SK-N-SH (cell line): ENCODE measurements around the gene STK4. TPM values are rescaled to one million over a fixed set of nuclear protein-coding genes. Genes with fewer than 3 reads are reported as not detected.

Source experiments
- CTCF ChIA-PET: fragments of 300-600, 350-600 bp; formaldehyde crosslinking; extraction: SDS; loops from one replicate; lab custom pipeline; 2021; lab: Yijun Ruan, JAX
- POLR2A ChIA-PET: fragments of 350-600 bp; sonication (Branson Sonifier 250); formaldehyde crosslinking; extraction: SDS; loops from one replicate; lab custom pipeline; 2020; ENCODE audit warnings: antibody characterized with exemption, inconsistent platforms; lab: Yijun Ruan, JAX
- DNase-seq: peaks from one replicate; pipeline ENCODE4 v3.0.0; 2012
- H2AFZ ChIP-seq: fragments of 200-600 bp; sonication (generic); 2 replicates; pipeline ENCODE4 v1.8.1; 2016; ENCODE audit warnings: antibody characterized with exemption, mild to moderate bottlenecking, low read depth
- H3F3A ChIP-seq: fragments of 200-600 bp; sonication (generic); replicated peaks from 2 replicates; pipeline ENCODE3; 2016; ENCODE audit warnings: antibody characterized with exemption, mild to moderate bottlenecking; ENCODE audit not compliant: insufficient read depth
- H3K27ac ChIP-seq, 2 experiments: fragments of 200-500 bp in 1 of 2; fragments of 200-600 bp in 1 of 2; sonication (Bioruptor generic) in 1 of 2; sonication (generic), shearing (Covaris generic) in 1 of 2; 2 replicates each; pipeline versions ENCODE4 v1.5.1 to v1.6.1; 2014 to 2016; ENCODE audit warnings: low read depth in 2 of 2, inconsistent platforms in 1 of 2, low read length in 1 of 2, mild to moderate bottlenecking in 1 of 2, mixed read lengths in 1 of 2
- H3K27me3 ChIP-seq: fragments of 200-600 bp; sonication (generic), shearing (Covaris generic); 2 replicates; pipeline ENCODE4 v1.6.1; 2016; ENCODE audit warnings: mixed run types; ENCODE audit not compliant: insufficient read depth
- H3K36me3 ChIP-seq, 2 experiments: fragments of 200-500 bp in 1 of 2; fragments of 200-600 bp in 1 of 2; sonication (Bioruptor generic) in 1 of 2; sonication (generic) in 1 of 2; replicated peaks in 1 of 2; 2 replicates each; pipeline versions ENCODE3 to v1.5.1; 2014 to 2016; ENCODE audit warnings: low read length in 1 of 2, mild to moderate bottlenecking in 1 of 2; ENCODE audit not compliant: insufficient read depth in 2 of 2, control insufficient read depth in 1 of 2
- H3K4me1 ChIP-seq, 2 experiments: fragments of 200-500 bp in 1 of 2; fragments of 200-600 bp in 1 of 2; sonication (Bioruptor generic) in 1 of 2; sonication (generic), shearing (Covaris generic) in 1 of 2; 2 replicates each; pipeline versions ENCODE4 v1.5.1 to v1.6.1; 2014 to 2016; ENCODE audit warnings: low read depth in 1 of 2, low read length in 1 of 2, mixed run types in 1 of 2; ENCODE audit not compliant: insufficient read depth in 2 of 2, control insufficient read depth in 1 of 2
- H3K4me2 ChIP-seq: fragments of 200-600 bp; sonication (generic), shearing (Covaris generic); 2 replicates; pipeline ENCODE4 v1.6.1; 2017; ENCODE audit warnings: mixed run types
- H3K4me3 ChIP-seq, 2 experiments: fragments of 200-500 bp in 1 of 2; fragments of 200-600 bp in 1 of 2; sonication (Bioruptor generic) in 1 of 2; sonication (generic), shearing (Covaris generic) in 1 of 2; 2 replicates each; pipeline versions ENCODE4 v1.5.1 to v1.8.1; 2014 to 2016; ENCODE audit warnings: low read depth in 2 of 2, inconsistent platforms in 1 of 2, low read length in 1 of 2, mild to moderate bottlenecking in 1 of 2, mixed read lengths in 1 of 2, moderate library complexity in 1 of 2
- H3K79me2 ChIP-seq: fragments of 200-600 bp; sonication (generic); 2 replicates; pipeline ENCODE4 v1.8.1; 2017; ENCODE audit warnings: mild to moderate bottlenecking; ENCODE audit not compliant: insufficient read depth
- H3K9ac ChIP-seq: fragments of 200-600 bp; sonication (generic); 2 replicates; pipeline ENCODE4 v1.6.1; 2017; ENCODE audit warnings: mixed run types
- H3K9me2 ChIP-seq: fragments of 200-600 bp; sonication (generic); 2 replicates; pipeline ENCODE4 v1.6.1; 2017; ENCODE audit warnings: mixed run types
- H3K9me3 ChIP-seq: fragments of 200-600 bp; sonication (generic); 2 replicates; pipeline ENCODE4 v1.6.1; 2017; ENCODE audit warnings: mixed run types, mild to moderate bottlenecking, moderate library complexity
- H4K20me1 ChIP-seq: fragments of 200-600 bp; sonication (generic); 2 replicates; pipeline ENCODE4 v1.6.1; 2017; ENCODE audit warnings: mild to moderate bottlenecking, mixed run types; ENCODE audit not compliant: insufficient read depth
- EP300 ChIP-seq, 2 experiments: IDR thresholded peaks; 2 replicates each; pipeline versions ENCODE4 v1.4.0 to v1.6.1; 2012; ENCODE audit warnings: borderline replicate concordance in 1 of 2, low read depth in 1 of 2, low read length in 1 of 2
- FOSL2 ChIP-seq: IDR thresholded peaks from 2 replicates; pipeline ENCODE4 v1.4.0; 2012; ENCODE audit warnings: low read depth, mild to moderate bottlenecking, moderate library complexity, borderline replicate concordance
- FOXJ3 ChIP-seq: sonication (generic); formaldehyde crosslinking; IDR thresholded peaks from 2 replicates; pipeline ENCODE4 v1.5.1; 2020; ENCODE audit warnings: mild to moderate bottlenecking, missing genetic modification reagents
- GATA2 ChIP-seq: sonication (generic); formaldehyde crosslinking; IDR thresholded peaks from 2 replicates; pipeline ENCODE4 v1.5.0; 2020; ENCODE audit warnings: mild to moderate bottlenecking, missing genetic modification reagents
- MEF2A ChIP-seq: IDR thresholded peaks from 2 replicates; pipeline ENCODE4 v1.4.0; 2012; ENCODE audit warnings: low read depth, borderline replicate concordance
- NFIC ChIP-seq: IDR thresholded peaks from 2 replicates; pipeline ENCODE4 v1.4.0; 2012; ENCODE audit warnings: borderline replicate concordance
- NRF1 ChIP-seq: IDR thresholded peaks from 2 replicates; pipeline ENCODE4 v1.6.1; 2012; ENCODE audit warnings: low read depth, mild to moderate bottlenecking, low read length
- POLR2AphosphoS5 ChIP-seq: IDR thresholded peaks from 2 replicates; pipeline ENCODE4 v1.6.1; 2012; ENCODE audit warnings: low read depth, low read length
- RAD21 ChIP-seq: IDR thresholded peaks from 2 replicates; pipeline ENCODE4 v1.6.1; 2012; ENCODE audit warnings: mild to moderate bottlenecking, low read length
- RFX5 ChIP-seq: IDR thresholded peaks from 2 replicates; pipeline ENCODE4 v1.6.1; 2012; ENCODE audit warnings: mild to moderate bottlenecking, improper control_type of control experiment, low read length
- RXRA ChIP-seq: IDR thresholded peaks from 2 replicates; pipeline ENCODE4 v1.4.0; 2012; ENCODE audit warnings: low read depth, mild to moderate bottlenecking, borderline replicate concordance
- SMC3 ChIP-seq: IDR thresholded peaks from 2 replicates; pipeline ENCODE4 v1.6.1; 2012; ENCODE audit warnings: low read depth, low read length, improper control_type of control experiment
- TAF1 ChIP-seq: IDR thresholded peaks from 2 replicates; pipeline ENCODE4 v1.6.1; 2012; ENCODE audit warnings: low read depth, mild to moderate bottlenecking, low read length, moderate library complexity, borderline replicate concordance
- TCF12 ChIP-seq: IDR thresholded peaks from 2 replicates; pipeline ENCODE4 v1.4.0; 2012
- TEAD4 ChIP-seq: IDR thresholded peaks from 2 replicates; pipeline ENCODE4 v1.4.0; 2012; ENCODE audit warnings: mild to moderate bottlenecking, borderline replicate concordance; ENCODE audit not compliant: insufficient read depth
- YY1 ChIP-seq: IDR thresholded peaks from 2 replicates; pipeline ENCODE4 v1.4.0; 2012; ENCODE audit warnings: low read depth, mild to moderate bottlenecking
- WGBS: methylation state at CpG from one replicate; pipeline ENCODE4 v1.1.6; 2017; ENCODE audit warnings: low lambda C conversion rate; 5-methylcytosine and 5-hydroxymethylcytosine counted together
- polyA plus RNA-seq, 3 experiments: library from polyadenylated mRNA; depleted of rRNA; stranded (reverse); fragments of >200 nt; gene quantifications; 2 replicates each; pipeline ENCODE4 v1.2.3, GENCODE V29; 2012
- TF ChIP-seq, protein P1 (sequence below): IDR thresholded peaks from 2 replicates; pipeline ENCODE4 v1.4.0; 2012; ENCODE audit warnings: low read depth
- TF ChIP-seq, protein P2 (sequence below): IDR thresholded peaks from 2 replicates; pipeline ENCODE4 v1.4.0; 2012; ENCODE audit warnings: low read depth, borderline replicate concordance
- TF ChIP-seq, protein P3 (sequence below): fragments of 200-600 bp; sonication (generic); IDR thresholded peaks from 2 replicates; pipeline ENCODE4 v1.6.1; 2017; ENCODE audit warnings: antibody characterized with exemption, mild to moderate bottlenecking, moderate library complexity
- TF ChIP-seq, protein P4 (sequence below): fragments of 150-350 bp; IDR thresholded peaks from 2 replicates; pipeline ENCODE4 v1.6.1; 2016; ENCODE audit warnings: mild to moderate bottlenecking, low read depth, low read length

STK4 gene
- polyA plus RNA-seq, 1 of the 3 experiments (the other 2 are of a cell fraction), result 11.4 TPM

DNA sequence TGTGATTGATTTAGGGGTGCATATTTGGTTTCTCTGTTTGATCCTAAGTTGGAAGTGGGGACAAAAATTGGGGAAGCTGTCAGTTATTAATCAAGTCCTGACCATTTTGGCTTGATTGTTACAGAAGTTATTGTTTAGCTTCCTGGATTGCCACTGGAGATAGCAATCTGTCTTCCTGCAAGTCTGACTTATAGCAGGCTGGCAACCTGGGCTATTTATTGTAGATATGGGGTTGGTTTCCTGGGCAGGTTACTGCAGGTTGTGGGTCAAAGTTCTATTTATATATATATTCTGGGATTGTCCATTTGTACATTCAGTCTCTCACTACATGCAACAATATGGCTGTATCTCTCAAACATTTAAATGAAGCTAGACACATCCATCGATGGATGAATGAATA lies 116.8 kb downstream of the STK4 start:
- Histone ChIP-seq H3K4me3 (no peak overlapping the region), H3K4me2 (no peak overlapping the region), H3K27ac (no peak overlapping the region), H3K4me1 (peaks cover 0 to 4% of the 10 kb centered on the region in 2 experiments; a peak in 1 of 4 replicates), H3K9me3 (no peaks in the 10 kb centered on the region), H3K36me3 (peaks cover 16 to 33% of the 10 kb centered on the region in 2 experiments), H3K9ac (no peak overlapping the region), H3F3A (peaks cover 14% of the 10 kb centered on the region), H2AFZ (no peak overlapping the region), H3K79me2 (no peaks in the 10 kb centered on the region), H3K27me3 (no peaks in the 10 kb centered on the region), H4K20me1 (no peaks in the 10 kb centered on the region), H3K9me2 (no peaks in the 10 kb centered on the region)
- CTCF ChIA-PET, result interaction anchor here (2.3 to 3.0 kb wide), 2 partner anchors 13 to 39 kb away, joined by 11 to 17 read pairs; no protein-coding TSS in a partner anchor
- POLR2A ChIA-PET, result no interaction called here
- WGBS, result 95% methylated on average over 1 of the region's 1 CpG
- DNase-seq, result no peak
- no peak for TF ChIP-seq EP300 (IDR thresholded peaks at IDR 0.05; ENCODE audit: borderline replicate concordance in 1 of 2, low read depth in 1 of 2, low read length in 1 of 2)

DNA sequence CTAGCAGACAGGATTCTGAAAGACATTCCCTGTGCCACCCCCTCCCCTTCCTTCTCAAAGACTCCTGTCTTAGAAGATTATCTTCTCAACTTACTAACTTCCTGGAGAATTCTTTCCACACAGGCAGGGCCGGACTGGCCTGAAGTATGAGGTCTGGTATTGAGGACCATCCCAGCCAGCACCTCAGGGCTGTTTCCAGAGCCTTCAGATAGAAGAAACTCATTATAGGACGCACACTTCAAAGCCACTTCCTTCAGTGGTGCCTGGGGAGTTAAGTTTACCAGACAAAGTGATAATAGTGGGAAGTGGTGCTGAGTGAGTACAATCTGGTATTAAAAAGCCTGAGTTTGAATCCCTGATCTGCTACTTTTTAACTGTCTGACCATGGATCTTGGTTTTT lies 119.0 kb downstream of the STK4 start:
- WGBS, result 90% methylated on average over 2 of the region's 2 CpGs
- ChIA-PET CTCF (no interaction called here), POLR2A (no interaction called here)
- no peak for DNase-seq
- Histone ChIP-seq H3K27me3 (no peaks in the 10 kb centered on the region), H3K4me2 (no peak overlapping the region), H3K9me2 (no peaks in the 10 kb centered on the region), H2AFZ (no peak overlapping the region), H3K27ac (no peak overlapping the region), H3K9ac (no peak overlapping the region), H4K20me1 (no peaks in the 10 kb centered on the region), H3K4me1 (peaks cover 0 to 4% of the 10 kb centered on the region in 2 experiments; a peak in 1 of 4 replicates), H3K36me3 (peaks cover 11 to 21% of the 10 kb centered on the region in 2 experiments), H3K9me3 (no peaks in the 10 kb centered on the region), H3K4me3 (no peak overlapping the region), H3F3A (peaks cover 22% of the 10 kb centered on the region), H3K79me2 (no peaks in the 10 kb centered on the region)
- TF ChIP-seq MEF2A, result no peak
- TF ChIP-seq, protein P1, sequence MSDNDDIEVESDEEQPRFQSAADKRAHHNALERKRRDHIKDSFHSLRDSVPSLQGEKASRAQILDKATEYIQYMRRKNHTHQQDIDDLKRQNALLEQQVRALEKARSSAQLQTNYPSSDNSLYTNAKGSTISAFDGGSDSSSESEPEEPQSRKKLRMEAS, result no peak
- no peak for TF ChIP-seq FOXJ3 (CRISPR knock-in tag)
- no peak for TF ChIP-seq RFX5
- no peak for TF ChIP-seq GATA2 (CRISPR knock-in tag)
- TF ChIP-seq YY1, result no peak
- no peak for TF ChIP-seq FOSL2
- no peak for TF ChIP-seq TEAD4
- TF ChIP-seq SMC3, result no peak
- no peak for TF ChIP-seq NRF1
- TF ChIP-seq POLR2AphosphoS5, result no peak
- TF ChIP-seq RXRA, result no peak
- no peak for TF ChIP-seq RAD21

DNA sequence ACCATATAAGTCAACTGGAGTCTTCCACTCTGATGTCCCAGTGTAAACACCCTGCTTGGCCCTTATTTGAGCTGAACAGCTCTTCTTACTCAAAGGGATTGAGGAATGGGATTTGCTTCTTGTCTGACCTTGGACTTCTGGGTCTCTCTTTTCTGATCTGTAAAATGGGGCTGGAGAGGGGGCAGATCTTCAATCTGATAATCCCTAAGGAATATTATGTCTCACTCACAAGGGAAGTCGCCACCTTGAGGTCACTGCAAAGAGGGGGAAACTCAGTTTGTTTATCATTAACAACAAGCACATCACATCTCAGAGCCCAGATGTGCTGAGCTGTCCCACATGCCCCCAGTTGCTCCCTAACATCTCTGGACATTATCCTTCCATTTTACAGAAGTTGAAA lies 119.6 kb downstream of the STK4 start:
- peaks cover 0 to 4% of the 10 kb centered on the region in 2 experiments; a peak in 1 of 4 replicates for H3K4me1 ChIP-seq
- 100% methylated on average over 1 of the region's 1 CpG for WGBS
- TF ChIP-seq RFX5, result no peak
- TF ChIP-seq, protein P2, sequence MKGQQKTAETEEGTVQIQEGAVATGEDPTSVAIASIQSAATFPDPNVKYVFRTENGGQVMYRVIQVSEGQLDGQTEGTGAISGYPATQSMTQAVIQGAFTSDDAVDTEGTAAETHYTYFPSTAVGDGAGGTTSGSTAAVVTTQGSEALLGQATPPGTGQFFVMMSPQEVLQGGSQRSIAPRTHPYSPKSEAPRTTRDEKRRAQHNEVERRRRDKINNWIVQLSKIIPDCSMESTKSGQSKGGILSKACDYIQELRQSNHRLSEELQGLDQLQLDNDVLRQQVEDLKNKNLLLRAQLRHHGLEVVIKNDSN, result no peak
- TF ChIP-seq TAF1, result no peak
- TF ChIP-seq NFIC, result no peak
- no peak for TF ChIP-seq TCF12
- no peak for TF ChIP-seq RXRA
- TF ChIP-seq TEAD4, result no peak
- TF ChIP-seq, protein P3, sequence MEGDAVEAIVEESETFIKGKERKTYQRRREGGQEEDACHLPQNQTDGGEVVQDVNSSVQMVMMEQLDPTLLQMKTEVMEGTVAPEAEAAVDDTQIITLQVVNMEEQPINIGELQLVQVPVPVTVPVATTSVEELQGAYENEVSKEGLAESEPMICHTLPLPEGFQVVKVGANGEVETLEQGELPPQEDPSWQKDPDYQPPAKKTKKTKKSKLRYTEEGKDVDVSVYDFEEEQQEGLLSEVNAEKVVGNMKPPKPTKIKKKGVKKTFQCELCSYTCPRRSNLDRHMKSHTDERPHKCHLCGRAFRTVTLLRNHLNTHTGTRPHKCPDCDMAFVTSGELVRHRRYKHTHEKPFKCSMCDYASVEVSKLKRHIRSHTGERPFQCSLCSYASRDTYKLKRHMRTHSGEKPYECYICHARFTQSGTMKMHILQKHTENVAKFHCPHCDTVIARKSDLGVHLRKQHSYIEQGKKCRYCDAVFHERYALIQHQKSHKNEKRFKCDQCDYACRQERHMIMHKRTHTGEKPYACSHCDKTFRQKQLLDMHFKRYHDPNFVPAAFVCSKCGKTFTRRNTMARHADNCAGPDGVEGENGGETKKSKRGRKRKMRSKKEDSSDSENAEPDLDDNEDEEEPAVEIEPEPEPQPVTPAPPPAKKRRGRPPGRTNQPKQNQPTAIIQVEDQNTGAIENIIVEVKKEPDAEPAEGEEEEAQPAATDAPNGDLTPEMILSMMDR, result no peak
- TF ChIP-seq, protein P4, sequence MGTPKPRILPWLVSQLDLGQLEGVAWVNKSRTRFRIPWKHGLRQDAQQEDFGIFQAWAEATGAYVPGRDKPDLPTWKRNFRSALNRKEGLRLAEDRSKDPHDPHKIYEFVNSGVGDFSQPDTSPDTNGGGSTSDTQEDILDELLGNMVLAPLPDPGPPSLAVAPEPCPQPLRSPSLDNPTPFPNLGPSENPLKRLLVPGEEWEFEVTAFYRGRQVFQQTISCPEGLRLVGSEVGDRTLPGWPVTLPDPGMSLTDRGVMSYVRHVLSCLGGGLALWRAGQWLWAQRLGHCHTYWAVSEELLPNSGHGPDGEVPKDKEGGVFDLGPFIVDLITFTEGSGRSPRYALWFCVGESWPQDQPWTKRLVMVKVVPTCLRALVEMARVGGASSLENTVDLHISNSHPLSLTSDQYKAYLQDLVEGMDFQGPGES, result no peak
- TF ChIP-seq RAD21, result no peak
- no peak for TF ChIP-seq YY1

More for the DNA sequence above, 119.6 kb downstream of the STK4 start:
- Histone ChIP-seq H4K20me1 (no peaks in the 10 kb centered on the region), H3K27ac (no peak overlapping the region), H3K27me3 (no peaks in the 10 kb centered on the region), H3K4me2 (no peak overlapping the region), H3K9ac (no peak overlapping the region), H2AFZ (no peak overlapping the region), H3K9me2 (no peaks in the 10 kb centered on the region), H3K9me3 (no peaks in the 10 kb centered on the region), H3F3A (peaks cover 22% of the 10 kb centered on the region), H3K36me3 (peaks cover 5 to 19% of the 10 kb centered on the region in 2 experiments), H3K4me3 (no peak overlapping the region), H3K79me2 (no peaks in the 10 kb centered on the region)
- ChIA-PET CTCF (interaction anchor here (1.0 to 1.7 kb wide), 5 partner anchors 10 to 75 kb away, joined by 3 to 9 read pairs (median 4); no protein-coding TSS in a partner anchor), POLR2A (no interaction called here)
- DNase-seq, result no peak
